Kidney (tissue), 14 donors: Measurements from ENCODE around the gene ARHGEF10L. TPM values are rescaled to one million over a fixed set of nuclear protein-coding genes. Genes with fewer than 3 reads are reported as not detected.
A peak's percentile ranks its signal among the peaks of the same experiment; 100 is the strongest.

ENCODE experiments used
- DNase-seq, 5 donors: peaks; one replicate each; pipeline ENCODE4 v3.0.0-alpha.2; 2013 to 2020
- FAIRE-seq: peaks from 2 replicates; lab custom pipeline; 2012; peaks lifted over from hg19 to GRCh38; lab: Jason Lieb, UNC
- H3K27ac ChIP-seq, 2 donors: one replicate each; pipeline ENCODE4 v1.7.0; 2013; ENCODE audit warnings: low read depth in 2 of 2, low read length in 2 of 2, inconsistent platforms in 1 of 2
- H3K27me3 ChIP-seq: one replicate; pipeline ENCODE4 v1.7.1; 2013; ENCODE audit warnings: low read length, inconsistent platforms; ENCODE audit not compliant: control insufficient read depth, insufficient read depth
- H3K36me3 ChIP-seq, 3 donors: one replicate each; pipeline versions ENCODE4 v1.7.0 to v1.7.1; 2013; ENCODE audit warnings: low read length in 3 of 3, control low read depth in 1 of 3, inconsistent platforms in 1 of 3; ENCODE audit not compliant: insufficient read depth in 3 of 3, control insufficient read depth in 2 of 3
- H3K4me1 ChIP-seq, 3 donors: one replicate each; pipeline versions ENCODE4 v1.7.0 to v1.7.1; 2013; ENCODE audit warnings: low read length in 3 of 3, inconsistent platforms in 1 of 3, low read depth in 1 of 3; ENCODE audit not compliant: control insufficient read depth in 2 of 3, insufficient read depth in 2 of 3
- H3K4me3 ChIP-seq, 3 donors: one replicate each; pipeline versions ENCODE4 v1.7.0 to v1.8.1; 2013; ENCODE audit warnings: low read length in 3 of 3, control low read depth in 1 of 3, inconsistent platforms in 1 of 3
- H3K9ac ChIP-seq, 3 donors: one replicate each; pipeline versions ENCODE4 v1.7.0 to v1.7.1; 2013; ENCODE audit warnings: low read length in 3 of 3, control low read depth in 1 of 3, inconsistent platforms in 1 of 3
- H3K9me3 ChIP-seq, 3 donors: one replicate each; pipeline versions ENCODE4 v1.7.0 to v1.7.1; 2013; ENCODE audit warnings: low read length in 3 of 3, control low read depth in 1 of 3, inconsistent platforms in 1 of 3; ENCODE audit not compliant: control insufficient read depth in 2 of 3, insufficient read depth in 1 of 3
- CTCF ChIP-seq: IDR thresholded peaks from 3 replicates; pipeline ENCODE4 v1.5.1; 2012; ENCODE audit warnings: mild to moderate bottlenecking, moderate library complexity, borderline replicate concordance; ENCODE audit not compliant: insufficient read depth; ENCODE audit errors: extremely low read depth
- intact Hi-C: fragments of 100-400 bp; cut with DNase I; formaldehyde crosslinking; loops from one replicate; pipeline ENCODE4 v1.11.1; 2022
- polyA plus RNA-seq: library from polyadenylated mRNA; stranded (reverse); fragments of 350-450 nt; fragmentation: Illumina TruSeq; extraction: RNeasy Lipid Tissue Mini Kit (QIAGEN cat#74804); gene quantifications from one replicate; pipeline ENCODE4 v1.2.3, GENCODE V29; 2014; ENCODE audit warnings: low read depth, low replicate concordance; ENCODE audit not compliant: insufficient read depth
- total RNA-seq: library from RNA; stranded (reverse); fragmentation: NEBNext Ultra II Directional; extraction: Animal tissue kit (Norgen Biotek cat#: 25700); gene quantifications from one replicate; pipeline ENCODE4 v1.2.1, GENCODE V29; 2021
- donor health status: control.
- donor health status: control.
- donor health status: control.
- donor health status: control.
- donor health status: control.
- donor health status: DM: yes; HTN: yes; CAD: no.
- donor health status: Normal renal cell carcinoma (clear cell type).

ARHGEF10L gene
- total and polyA plus RNA-seq, 2 donors from 2014 or later: 40.8 to 91.9 TPM

- FAIRE-seq: no peak
- peaks cover 0 to 48% (median 36%) of the 10 kb centered on the region in 3 donors for H3K4me1 ChIP-seq
- no peaks in the 10 kb centered on the region for H3K9me3 ChIP-seq
- DNase-seq: peak in 3 of 5 donors; percentile 48 to 57 (median 54)
- peak overlapping the region in 1 of 3 donors; percentile 46 for H3K9ac ChIP-seq
- no peak overlapping the region for H3K4me3 ChIP-seq
- H3K36me3 ChIP-seq: no peaks in the 10 kb centered on the region
- H3K27me3 ChIP-seq: no peaks in the 10 kb centered on the region
- intact Hi-C loops: no loop called here
- TF ChIP-seq CTCF: no peak
- H3K27ac ChIP-seq: peak overlapping the region; percentile 29 to 32
Measured at GRCh38 chr1:17576519-17576853, 37.0 kb downstream of the ARHGEF10L start.

- H3K4me1 ChIP-seq: peaks cover 0 to 47% (median 36%) of the 10 kb centered on the region in 3 donors
- DNase-seq (no peak), FAIRE-seq (no peak)
- no peaks in the 10 kb centered on the region for H3K36me3 ChIP-seq
- H3K4me3 ChIP-seq: no peak overlapping the region
- H3K27me3 ChIP-seq: no peaks in the 10 kb centered on the region
- no peaks in the 10 kb centered on the region for H3K9me3 ChIP-seq
- no peak for TF ChIP-seq CTCF
- no peak overlapping the region for H3K9ac ChIP-seq
- intact Hi-C loops: no loop called here
- peak overlapping the region in 1 of 2 donors; percentile 10 for H3K27ac ChIP-seq
Measured at GRCh38 chr1:17577907-17578297, 38.4 kb downstream of the ARHGEF10L start.

GRCh38 chr1:17579951-17580939 lies 40.7 kb downstream of the ARHGEF10L start:
- Histone ChIP-seq H3K9ac (peak overlapping the region in 1 of 3 donors; percentile 83), H3K36me3 (peaks cover 0 to 4% (median 0%) of the 10 kb centered on the region in 3 donors), H3K27ac (peak overlapping the region; percentile 90 to 91), H3K4me1 (peaks cover 0 to 48% (median 31%) of the 10 kb centered on the region in 3 donors), H3K27me3 (no peaks in the 10 kb centered on the region), H3K4me3 (peak overlapping the region; percentile 51 to 68 (median 52)), H3K9me3 (no peaks in the 10 kb centered on the region)
- no peak for FAIRE-seq
- DNase-seq: peak in 4 of 5 donors; percentile 81 to 92 (median 86)
- intact Hi-C loops: no loop called here
- TF ChIP-seq CTCF: no peak
